T-helper 17 cell (primary cell): ENCODE results near the gene CYP19A1. TPM values are rescaled to one million over a fixed set of nuclear protein-coding genes. Genes with fewer than 3 reads are reported as not detected.

Source experiments
- ATAC-seq: fragments of 150-1000 bp; cut with Tn5 transposase; 2 replicates; pipeline ENCODE4 v1.10.0; 2021; ENCODE audit warnings: mild to moderate bottlenecking, moderate library complexity
- DNase-seq, 3 donors: peaks; one replicate each; pipeline versions ENCODE4 v3.0.0 to v3.0.0-alpha.2; 2020 to 2021
- H3K9me3 ChIP-seq: one replicate; pipeline ENCODE4 v1.7.0; 2013; ENCODE audit warnings: low read length, mild to moderate bottlenecking; ENCODE audit not compliant: control insufficient read depth, poor library complexity, severe bottlenecking
- H3K27ac Mint-ChIP-seq: one replicate; pipeline ENCODE4 v1.8.0; 2022; ENCODE audit warnings: mild to moderate bottlenecking, moderate library complexity, mixed read lengths
- H3K27me3 Mint-ChIP-seq: one replicate; pipeline ENCODE4 v1.8.0; 2022; ENCODE audit warnings: mixed read lengths
- H3K36me3 Mint-ChIP-seq: one replicate; pipeline ENCODE4 v1.8.0; 2022; ENCODE audit warnings: low read depth, mixed read lengths
- H3K4me1 Mint-ChIP-seq: one replicate; pipeline ENCODE4 v1.8.0; 2022; ENCODE audit warnings: mild to moderate bottlenecking, mixed read lengths
- H3K4me3 Mint-ChIP-seq: one replicate; pipeline ENCODE4 v1.8.0; 2022; ENCODE audit warnings: mild to moderate bottlenecking, moderate library complexity, mixed read lengths
- total RNA-seq, 4 donors: library from RNA in 2 of 4; stranded (reverse) in 2 of 4; gene quantifications; one replicate each; pipeline ENCODE4 v1.2.3 and lab custom pipeline; 2022 to 2026

CYP19A1 gene
- total RNA-seq, 2 donors from 2014 or later: 0.70 to 1.1 TPM

- H3K9me3 ChIP-seq: no peaks in the 10 kb centered on the region
- ATAC-seq: no peak
- Mint-ChIP-seq H3K4me3 (no peak overlapping the region), H3K4me1 (no peaks in the 10 kb centered on the region), H3K36me3 (peaks cover 2% of the 10 kb centered on the region), H3K27me3 (peaks cover 22% of the 10 kb centered on the region), H3K27ac (no peak overlapping the region)
- DNase-seq: no peak
These were observed 88.0 kb downstream of the CYP19A1 start for GRCh38 chr15:51250217-51251011.

DNA sequence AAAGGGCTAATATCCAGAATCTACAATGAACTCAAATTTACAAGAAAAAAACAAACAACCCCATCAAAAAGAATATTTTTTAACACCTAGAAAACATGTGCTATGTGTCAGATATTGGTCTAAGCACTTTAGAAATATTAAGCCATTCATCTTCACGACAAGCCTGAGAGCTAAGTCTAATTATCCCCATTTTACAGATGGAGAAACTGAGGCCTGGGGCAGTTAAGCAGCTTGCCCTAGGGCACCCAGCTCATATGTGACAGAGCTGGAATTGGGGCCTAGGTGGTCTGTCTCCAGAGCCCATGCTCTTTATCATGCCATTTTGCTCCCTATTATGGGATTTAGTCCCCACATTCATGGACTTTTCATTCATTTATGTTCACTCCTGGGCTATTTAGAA is 92.8 kb downstream of the CYP19A1 start:
- H3K4me1 Mint-ChIP-seq: no peaks in the 10 kb centered on the region

GRCh38 chr15:51244423-51244869 is 94.0 kb downstream of the CYP19A1 start:
- H3K27me3 Mint-ChIP-seq: peaks cover 24% of the 10 kb centered on the region
- H3K4me1 Mint-ChIP-seq: no peaks in the 10 kb centered on the region
- no peak for DNase-seq
- H3K27ac Mint-ChIP-seq: no peak overlapping the region
- peaks cover 2% of the 10 kb centered on the region for H3K36me3 Mint-ChIP-seq
- no peaks in the 10 kb centered on the region for H3K9me3 ChIP-seq
- ATAC-seq: no peak
- H3K4me3 Mint-ChIP-seq: no peak overlapping the region

More for the DNA sequence above, 92.8 kb downstream of the CYP19A1 start:
- peaks cover 2% of the 10 kb centered on the region for H3K36me3 Mint-ChIP-seq
- no peak overlapping the region for H3K4me3 Mint-ChIP-seq
- H3K27ac Mint-ChIP-seq: no peak overlapping the region
- H3K9me3 ChIP-seq: no peaks in the 10 kb centered on the region
- H3K27me3 Mint-ChIP-seq: peaks cover 15% of the 10 kb centered on the region
- DNase-seq (no peak), ATAC-seq (no peak)

DNA sequence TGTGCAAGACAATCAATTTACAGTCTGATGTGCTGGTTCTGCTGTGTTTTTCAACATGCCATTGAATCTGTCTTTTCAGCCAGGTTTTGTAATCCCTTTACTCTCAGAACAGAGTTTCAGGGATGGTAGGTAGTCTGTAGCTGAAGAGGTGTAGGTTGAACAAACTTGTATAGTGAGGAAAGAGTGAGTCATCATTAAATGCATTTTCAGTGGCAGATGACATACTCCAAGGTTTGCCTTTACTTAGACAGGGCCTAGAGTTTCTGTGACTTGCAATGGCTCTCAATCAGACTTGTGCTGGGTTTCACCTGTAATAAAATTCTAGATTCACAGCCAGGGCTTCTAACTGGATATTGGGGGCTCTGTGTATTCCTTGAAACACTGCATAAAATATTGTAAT is 94.6 kb downstream of the CYP19A1 start:
- DNase-seq: no peak
- Mint-ChIP-seq H3K36me3 (peaks cover 2% of the 10 kb centered on the region), H3K4me1 (no peaks in the 10 kb centered on the region), H3K27ac (no peak overlapping the region), H3K4me3 (no peak overlapping the region), H3K27me3 (peaks cover 31% of the 10 kb centered on the region)
- no peaks in the 10 kb centered on the region for H3K9me3 ChIP-seq
- ATAC-seq: no peak

DNA sequence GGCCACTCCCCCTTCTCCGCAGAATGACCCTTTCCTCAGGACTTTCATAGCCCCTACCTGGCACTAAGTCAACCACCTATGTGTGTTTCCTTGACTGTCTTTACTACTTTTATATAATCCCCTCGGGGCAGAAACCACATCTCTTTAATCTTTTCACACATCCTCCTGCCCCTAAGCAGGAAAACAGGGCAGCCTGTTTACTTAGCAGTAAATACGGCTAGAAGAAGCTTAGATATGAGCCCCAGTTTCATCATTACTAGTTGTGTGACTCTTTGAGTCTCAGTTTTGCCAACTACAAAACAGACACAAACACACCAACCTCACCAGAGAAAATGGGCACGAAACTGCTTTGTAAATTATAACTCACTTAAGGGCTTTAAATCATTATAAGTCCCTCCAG is 98.3 kb downstream of the CYP19A1 start:
- no peak overlapping the region for H3K4me3 Mint-ChIP-seq
- H3K9me3 ChIP-seq: no peaks in the 10 kb centered on the region

GRCh38 chr15:51237816-51238215 is 100.6 kb downstream of the CYP19A1 start:
- ATAC-seq: no peak
- Mint-ChIP-seq H3K27ac (no peak overlapping the region), H3K4me3 (no peak overlapping the region), H3K36me3 (no peaks in the 10 kb centered on the region), H3K27me3 (peaks cover 51% of the 10 kb centered on the region), H3K4me1 (peaks cover 2% of the 10 kb centered on the region)
- no peaks in the 10 kb centered on the region for H3K9me3 ChIP-seq
- no peak for DNase-seq

More for the DNA sequence above, 98.3 kb downstream of the CYP19A1 start:
- Mint-ChIP-seq H3K27me3 (peaks cover 44% of the 10 kb centered on the region), H3K36me3 (no peaks in the 10 kb centered on the region), H3K4me1 (no peaks in the 10 kb centered on the region), H3K27ac (no peak overlapping the region)
- DNase-seq (no peak), ATAC-seq (no peak)

DNA sequence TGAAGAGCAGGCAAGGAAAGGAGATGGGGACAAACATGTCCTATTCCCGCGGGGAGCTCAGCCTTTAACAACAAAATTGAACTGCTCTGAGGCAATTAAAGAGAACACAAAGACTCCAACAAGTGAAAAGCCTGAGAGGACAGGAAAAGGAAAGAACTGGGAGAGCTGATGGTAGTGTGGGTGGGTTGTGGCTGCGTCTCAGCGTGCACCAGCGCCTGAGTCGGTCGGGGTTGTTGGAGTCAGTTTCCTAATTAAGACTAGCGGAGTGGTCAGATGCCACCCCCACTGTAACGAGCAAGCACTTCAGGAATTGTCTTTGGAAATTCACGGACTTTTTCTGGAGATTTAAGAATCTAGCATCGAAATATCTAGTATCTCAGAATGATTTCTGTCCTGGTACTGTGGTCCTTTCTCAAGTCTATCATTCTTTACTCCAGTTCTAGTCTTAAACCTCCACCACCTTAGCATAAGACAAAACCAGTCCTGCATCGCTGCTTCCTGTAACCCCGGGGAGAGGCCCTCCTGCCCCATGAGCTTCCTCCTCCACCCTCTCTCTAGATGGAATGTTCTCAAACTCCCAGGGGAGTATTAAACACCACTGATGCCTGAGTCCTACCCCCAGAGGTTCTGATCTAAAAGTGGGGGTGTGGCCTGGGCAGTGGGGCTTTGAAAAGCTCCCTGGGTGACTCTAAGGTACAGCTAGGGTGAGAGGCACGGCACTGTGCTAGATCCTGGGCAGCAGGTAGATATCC is 104.0 kb downstream of the CYP19A1 start:
- peaks cover 39% of the 10 kb centered on the region for H3K27me3 Mint-ChIP-seq
- no peak overlapping the region for H3K4me3 Mint-ChIP-seq
- no peaks in the 10 kb centered on the region for H3K9me3 ChIP-seq
- ATAC-seq: no peak
- DNase-seq: no peak
- H3K36me3 Mint-ChIP-seq: no peaks in the 10 kb centered on the region
- H3K4me1 Mint-ChIP-seq: peaks cover 2% of the 10 kb centered on the region
- H3K27ac Mint-ChIP-seq: no peak overlapping the region

GRCh38 chr15:51232581-51232980 is 105.8 kb downstream of the CYP19A1 start:
- no peak for ATAC-seq
- H3K36me3 Mint-ChIP-seq: no peaks in the 10 kb centered on the region
- H3K27me3 Mint-ChIP-seq: peaks cover 28% of the 10 kb centered on the region
- H3K4me3 Mint-ChIP-seq: no peak overlapping the region
- H3K4me1 Mint-ChIP-seq: peaks cover 2% of the 10 kb centered on the region
- H3K27ac Mint-ChIP-seq: no peak overlapping the region
- H3K9me3 ChIP-seq: no peaks in the 10 kb centered on the region
- no peak for DNase-seq

GRCh38 chr15:51229907-51230330 is 108.5 kb downstream of the CYP19A1 start:
- Mint-ChIP-seq H3K27me3 (peaks cover 17% of the 10 kb centered on the region), H3K36me3 (no peaks in the 10 kb centered on the region), H3K4me3 (no peak overlapping the region), H3K27ac (no peak overlapping the region), H3K4me1 (peaks cover 2% of the 10 kb centered on the region)
- no peak for DNase-seq
- ATAC-seq: no peak
- no peaks in the 10 kb centered on the region for H3K9me3 ChIP-seq

DNA sequence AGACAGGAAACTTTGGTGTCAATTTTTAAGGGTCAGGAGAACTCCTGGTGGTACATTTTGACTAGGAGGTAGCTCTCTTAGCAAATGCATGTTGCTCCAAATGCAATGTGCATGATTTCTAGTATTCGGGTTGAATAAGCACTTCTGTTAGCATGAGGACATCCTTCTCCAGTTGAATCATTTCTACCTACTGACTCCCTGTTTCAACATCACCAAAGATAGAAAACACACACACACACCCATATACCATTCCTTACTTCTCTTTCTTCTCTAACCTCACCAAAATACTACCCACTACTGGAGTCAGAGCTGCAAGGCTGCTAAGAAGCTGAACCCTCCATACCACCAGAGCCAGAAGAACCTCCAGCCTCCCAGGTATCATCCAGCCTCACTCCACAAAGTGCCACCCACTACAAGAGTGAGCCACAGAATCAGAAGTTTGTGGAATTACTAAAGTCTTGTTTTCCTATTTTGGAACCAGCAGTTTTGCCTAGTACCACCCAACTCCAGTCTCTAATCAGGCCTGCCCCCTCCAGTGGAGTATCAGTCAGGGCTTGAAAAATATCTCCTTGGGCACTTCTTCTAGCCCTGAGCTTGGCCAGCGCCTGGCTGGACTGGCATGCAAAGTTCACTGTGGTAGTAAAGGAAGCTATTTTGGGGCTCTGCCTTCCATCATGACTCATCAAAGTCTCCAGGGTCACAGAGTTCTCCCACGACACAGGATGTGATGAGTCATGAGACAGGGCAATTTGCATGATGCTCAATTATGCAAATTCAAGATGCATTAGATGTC is 110.3 kb downstream of the CYP19A1 start:
- DNase-seq: no peak
- no peak for ATAC-seq
- Mint-ChIP-seq H3K4me3 (no peak overlapping the region), H3K4me1 (no peaks in the 10 kb centered on the region), H3K27me3 (peaks cover 9% of the 10 kb centered on the region), H3K27ac (no peak overlapping the region), H3K36me3 (no peaks in the 10 kb centered on the region)
- H3K9me3 ChIP-seq: no peaks in the 10 kb centered on the region

DNA sequence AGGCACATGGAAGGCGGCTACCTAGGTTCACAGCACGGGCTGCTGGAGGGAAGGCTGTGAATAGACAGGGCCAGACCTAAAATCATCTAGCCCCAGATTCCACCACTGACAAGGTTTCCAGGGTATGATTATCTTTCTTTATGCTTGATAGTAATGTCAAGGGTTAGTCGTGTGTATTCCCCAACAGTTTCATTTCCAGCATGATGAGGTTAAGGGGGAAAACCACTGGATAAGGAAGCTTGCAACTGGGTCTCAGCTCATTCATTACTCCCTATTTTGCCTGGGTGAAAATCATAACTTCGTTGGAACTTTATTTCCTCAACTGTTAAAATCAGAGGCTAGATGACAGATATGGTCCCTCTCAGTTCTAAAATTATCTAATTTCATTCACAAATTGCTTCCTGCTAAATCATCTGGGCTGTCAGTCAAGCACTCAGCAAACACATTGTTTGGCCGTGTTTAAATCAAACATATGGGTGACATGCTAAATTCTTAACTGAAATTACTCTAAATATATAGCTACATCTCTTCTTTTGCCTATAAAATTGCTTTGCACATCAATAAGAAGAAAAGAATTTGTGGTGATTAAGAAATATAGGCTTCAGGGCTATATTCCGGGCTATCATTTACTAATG is 111.7 kb downstream of the CYP19A1 start:
- no peaks in the 10 kb centered on the region for H3K9me3 ChIP-seq
- peaks cover under 1% of the 10 kb centered on the region for H3K36me3 Mint-ChIP-seq
- ATAC-seq: no peak
- no peak for DNase-seq
- no peaks in the 10 kb centered on the region for H3K4me1 Mint-ChIP-seq
- H3K27me3 Mint-ChIP-seq: peaks cover 18% of the 10 kb centered on the region
- H3K4me3 Mint-ChIP-seq: no peak overlapping the region
- no peak overlapping the region for H3K27ac Mint-ChIP-seq

DNA sequence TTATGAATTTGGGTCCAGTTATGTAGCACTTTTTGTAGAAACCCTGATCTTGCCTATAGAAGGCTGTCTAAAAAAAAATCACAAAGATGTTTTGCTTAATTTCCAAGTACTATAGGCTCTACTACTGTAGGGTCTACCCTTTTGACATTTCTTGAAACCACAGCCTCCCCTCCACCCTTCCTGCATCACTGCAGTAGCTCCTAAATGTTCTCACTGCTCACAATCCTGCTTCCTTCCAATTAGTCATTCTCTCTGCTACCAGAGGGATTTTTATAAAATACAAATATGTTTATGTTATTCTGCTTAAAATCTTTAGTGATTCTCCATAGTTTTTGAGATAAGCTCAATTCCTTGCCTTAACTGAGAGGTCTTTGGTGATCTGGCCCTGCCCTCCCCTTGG is 114.0 kb downstream of the CYP19A1 start:
- Mint-ChIP-seq H3K4me3 (no peak overlapping the region), H3K36me3 (peaks cover 4% of the 10 kb centered on the region), H3K4me1 (no peaks in the 10 kb centered on the region), H3K27ac (no peak overlapping the region), H3K27me3 (peaks cover 21% of the 10 kb centered on the region)
- ATAC-seq: no peak
- no peaks in the 10 kb centered on the region for H3K9me3 ChIP-seq
- DNase-seq: no peak
